HepG2 (cell line): ENCODE results near the gene GNG4. TPM values are rescaled to one million over a fixed set of nuclear protein-coding genes. Genes with fewer than 3 reads are reported as not detected.

Experiments used
- ARNT2 ChIP-seq: sonication (generic); formaldehyde crosslinking; IDR thresholded peaks from 2 replicates; pipeline ENCODE4 v1.8.0; 2022; ENCODE audit warnings: mild to moderate bottlenecking, low read depth, missing genetic modification reagents, moderate library complexity
- ATM ChIP-seq: fragments of 450-650 bp; IDR thresholded peaks from 2 replicates; pipeline ENCODE4 v1.7.1; 2017; ENCODE audit warnings: mild to moderate bottlenecking, borderline replicate concordance
- CENPT ChIP-seq: sonication (generic); formaldehyde crosslinking; IDR thresholded peaks from 2 replicates; pipeline ENCODE4 v1.8.0; 2022; ENCODE audit warnings: low read depth, mild to moderate bottlenecking, moderate library complexity, missing genetic modification reagents
- DNMT3B ChIP-seq: conservative IDR thresholded peaks from 2 replicates; pipeline ENCODE4 v1.6.1; 2016; ENCODE audit warnings: missing biosample characterization, control low read depth
- EP300 ChIP-seq, 3 experiments: sonication (generic) in 1 of 3; formaldehyde crosslinking in 1 of 3; IDR thresholded peaks; 2 replicates each; pipeline versions ENCODE4 v1.5.1 to v1.6.1; 2011 to 2020; ENCODE audit warnings: low read depth in 2 of 3, low read length in 2 of 3, borderline replicate concordance in 1 of 3, improper control_type of control experiment in 1 of 3, mild to moderate bottlenecking in 1 of 3, missing genetic modification reagents in 1 of 3, moderate library complexity in 1 of 3
- GTF2F1 ChIP-seq: fragments of 150-350 bp; IDR thresholded peaks from 2 replicates; pipeline ENCODE4 v1.6.1; 2014; ENCODE audit warnings: low read length
- HNRNPLL ChIP-seq: fragments of 200-400 bp; formaldehyde crosslinking; IDR thresholded peaks from 2 replicates; pipeline ENCODE4 v1.6.1; 2017; ENCODE audit warnings: mild to moderate bottlenecking, low read depth, low read length; ENCODE audit not compliant: poor library complexity, severe bottlenecking
- KAT2B ChIP-seq: fragments of 150-350 bp; IDR thresholded peaks from 2 replicates; pipeline ENCODE4 v1.6.1; 2014; ENCODE audit warnings: low read depth, low read length, borderline replicate concordance
- KAT7 ChIP-seq: IDR thresholded peaks from 2 replicates; pipeline ENCODE4 v1.6.1; 2018; ENCODE audit warnings: borderline replicate concordance, missing compliant biosample characterization
- KAT8 ChIP-seq: IDR thresholded peaks from 2 replicates; pipeline ENCODE4 v1.6.1; 2016; ENCODE audit warnings: missing genetic modification reagents, missing compliant biosample characterization
- KLF12 ChIP-seq: sonication (generic); formaldehyde crosslinking; IDR thresholded peaks from 2 replicates; pipeline ENCODE4 v1.4.0; 2020; ENCODE audit warnings: missing genetic modification reagents, borderline replicate concordance
- ONECUT2 ChIP-seq: sonication (generic); formaldehyde crosslinking; IDR thresholded peaks from 2 replicates; pipeline ENCODE4 v1.4.0; 2020; ENCODE audit warnings: missing genetic modification reagents
- PHF20 ChIP-seq: sonication (generic); formaldehyde crosslinking; IDR thresholded peaks from 2 replicates; pipeline ENCODE4 v1.5.0; 2020; ENCODE audit warnings: mild to moderate bottlenecking, missing genetic modification reagents
- POLR2G ChIP-seq: fragments of 200-400 bp; formaldehyde crosslinking; IDR thresholded peaks from 2 replicates; pipeline ENCODE4 v1.6.1; 2018; ENCODE audit warnings: mild to moderate bottlenecking, low read depth, low read length, moderate library complexity
- SMARCE1 ChIP-seq: fragments of 450-650 bp; IDR thresholded peaks from 2 replicates; pipeline ENCODE4 v1.6.1; 2017; ENCODE audit warnings: borderline replicate concordance
- TBL1XR1 ChIP-seq: fragments of 150-350 bp; IDR thresholded peaks from 2 replicates; pipeline ENCODE4 v1.6.1; 2014; ENCODE audit warnings: borderline replicate concordance, low read length; ENCODE audit not compliant: partially characterized antibody
- TGIF2 ChIP-seq: IDR thresholded peaks from 2 replicates; pipeline ENCODE4 v1.6.1; 2016; ENCODE audit warnings: control low read depth, missing compliant biosample characterization
- TOE1 ChIP-seq: sonication (generic); formaldehyde crosslinking; IDR thresholded peaks from 2 replicates; pipeline ENCODE4 v1.4.0; 2020; ENCODE audit warnings: mild to moderate bottlenecking, missing genetic modification reagents
- ZNF253 ChIP-seq: sonication (generic); formaldehyde crosslinking; IDR thresholded peaks from 2 replicates; pipeline ENCODE4 v1.8.0; 2022; ENCODE audit warnings: mild to moderate bottlenecking, missing genetic modification reagents, borderline replicate concordance
- ZNF570 ChIP-seq: sonication (generic); formaldehyde crosslinking; IDR thresholded peaks from 2 replicates; pipeline ENCODE4 v1.4.0; 2020; ENCODE audit warnings: mild to moderate bottlenecking, missing genetic modification reagents, borderline replicate concordance
- ZNF605 ChIP-seq: sonication (generic); formaldehyde crosslinking; IDR thresholded peaks from 2 replicates; pipeline ENCODE4 v1.8.0; 2022; ENCODE audit warnings: mild to moderate bottlenecking, missing genetic modification reagents
- ZNF672 ChIP-seq: sonication (generic); formaldehyde crosslinking; IDR thresholded peaks from 2 replicates; pipeline ENCODE4 v1.8.1; 2022; ENCODE audit warnings: missing genetic modification reagents
- ZNF703 ChIP-seq: sonication (generic); formaldehyde crosslinking; IDR thresholded peaks from 2 replicates; pipeline ENCODE4 v1.5.1; 2020; ENCODE audit warnings: missing genetic modification reagents, mild to moderate bottlenecking, moderate library complexity, borderline replicate concordance
- ZNF780A ChIP-seq: sonication (generic); formaldehyde crosslinking; IDR thresholded peaks from 2 replicates; pipeline ENCODE4 v1.8.0; 2022; ENCODE audit warnings: mild to moderate bottlenecking, missing genetic modification reagents, moderate library complexity
- ZNF790 ChIP-seq: sonication (generic); formaldehyde crosslinking; IDR thresholded peaks from 2 replicates; pipeline ENCODE4 v1.8.0; 2022; ENCODE audit warnings: missing genetic modification reagents, mild to moderate bottlenecking, borderline replicate concordance
- polyA plus RNA-seq, 8 experiments: library from polyadenylated mRNA; depleted of rRNA in 3 of 8; stranded (reverse) in 7 of 8; unstranded in 1 of 8; fragments of >200 nt; fragmentation: Illumina TruSeq in 4 of 8; extraction: Trizol in 4 of 8; gene quantifications; 2 replicates each; pipeline versions ENCODE4 v1.2.1 to v1.2.3, GENCODE V29; 2011 to 2016; ENCODE audit warnings: low read depth in 4 of 8, missing spikeins in 1 of 8, mixed read lengths in 1 of 8; ENCODE audit not compliant: insufficient read depth in 1 of 8
- total RNA-seq, 5 experiments: library from RNA; depleted of rRNA; stranded (reverse); fragments of >200 nt; fragmentation: Illumina TruSeq; extraction: Trizol; gene quantifications; 2 replicates each; pipeline ENCODE4 v1.2.3, GENCODE V29; 2016; ENCODE audit warnings: low read depth in 1 of 5
- TF ChIP-seq, protein P1 (sequence below): sonication (generic); formaldehyde crosslinking; IDR thresholded peaks from 2 replicates; pipeline ENCODE4 v1.5.0; 2020; ENCODE audit warnings: mild to moderate bottlenecking, missing genetic modification reagents, borderline replicate concordance
- TF ChIP-seq, protein P2 (sequence below): sonication (generic); formaldehyde crosslinking; IDR thresholded peaks from 2 replicates; pipeline ENCODE4 v1.4.0; 2020; ENCODE audit warnings: missing genetic modification reagents
- TF ChIP-seq, protein P3 (sequence below): sonication (generic); formaldehyde crosslinking; IDR thresholded peaks from 2 replicates; pipeline ENCODE4 v1.5.0; 2020; ENCODE audit warnings: missing genetic modification reagents, mild to moderate bottlenecking, borderline replicate concordance

The GNG4 gene
- total and polyA plus RNA-seq, 2 of the 13 experiments (the other 11 are each of a cell fraction or from before 2014, with no cell fraction given) = 27.1 to 69.5 TPM

DNA sequence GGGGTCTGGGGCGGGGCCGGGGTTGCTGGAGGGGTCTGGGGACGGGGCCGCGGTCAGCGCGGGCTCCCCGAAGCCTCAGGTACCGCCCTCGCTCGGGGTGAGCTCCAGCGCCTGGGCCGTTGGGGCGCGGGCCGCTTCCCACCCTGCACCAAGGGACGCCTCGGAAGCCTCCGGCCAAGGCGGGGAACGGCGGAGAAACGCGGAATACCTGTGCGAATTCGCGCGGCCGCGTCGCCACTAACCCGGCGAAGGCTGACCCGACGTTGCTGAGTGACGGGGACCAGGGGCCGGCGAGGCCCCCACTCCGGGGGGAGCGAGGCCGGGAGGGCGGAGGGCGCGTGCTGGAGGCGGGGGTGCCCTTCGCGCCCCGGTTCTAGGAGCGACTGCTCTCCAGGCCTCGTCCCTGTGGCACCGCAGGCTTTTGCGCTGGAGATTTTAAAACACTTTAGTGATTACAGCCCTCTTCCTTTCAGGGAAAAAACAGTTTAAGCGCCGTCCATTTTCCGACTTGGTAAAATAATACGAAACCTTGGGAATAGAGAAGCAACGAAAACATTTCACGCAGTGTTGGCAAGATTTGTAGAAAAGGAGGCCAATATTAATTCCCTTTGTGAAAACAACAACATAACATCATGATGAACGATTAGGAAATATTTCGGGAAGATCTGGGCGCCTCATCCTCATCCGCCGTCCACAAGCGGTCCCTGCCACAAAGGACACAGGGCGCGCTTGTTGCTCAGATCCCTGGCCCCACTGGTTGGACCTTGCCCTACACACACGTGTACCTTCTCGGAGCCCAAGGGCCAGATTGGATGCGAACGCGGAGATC lies 971 bp upstream of the GNG4 start (continued):
- TF ChIP-seq ZNF570 (CRISPR knock-in tag) (no peak), KLF12 (no peak), KAT2B (no peak), ARNT2 (CRISPR knock-in tag) (peak; percentile 77), ZNF253 (CRISPR knock-in tag) (0 out of 2 replicates have a peak, but pooled peaks have one; percentile 22), GTF2F1 (no peak), TBL1XR1 (no peak), POLR2G (peak; percentile 97), TGIF2 (CRISPR knock-in tag) (no peak), SMARCE1 (no peak), ZNF703 (CRISPR knock-in tag) (0 out of 2 replicates have a peak, but pooled peaks have one; percentile 14), DNMT3B (CRISPR knock-in tag) (no peak), KAT8 (peak; percentile 87), ZNF672 (CRISPR knock-in tag) (no peak), PHF20 (no peak; the same call in 1 of the 2 replicates), KAT7 (peak; percentile 81; the same call in 1 of the 2 replicates), TOE1 (CRISPR knock-in tag) (0 out of 2 replicates have a peak, but pooled peaks have one; percentile 52), ONECUT2 (no peak; the same call in 1 of the 2 replicates), HNRNPLL (peak; percentile 29), ZNF605 (CRISPR knock-in tag) (peak; percentile 93), CENPT (CRISPR knock-in tag) (no peak), ZNF780A (CRISPR knock-in tag) (0 out of 2 replicates have a peak, but pooled peaks have one; percentile 32), ATM (no peak), EP300 (IDR thresholded peaks at IDR 0.05; ENCODE audit: low read depth in 2 of 2, low read length in 2 of 2) (peak; percentile 69 to 79), EP300 (CRISPR knock-in tag; IDR thresholded peaks at IDR 0.05; ENCODE audit: borderline replicate concordance) (peak; percentile 69), ZNF790 (CRISPR knock-in tag) (no peak; the same call in 1 of the 2 replicates)
- TF ChIP-seq, protein P1, sequence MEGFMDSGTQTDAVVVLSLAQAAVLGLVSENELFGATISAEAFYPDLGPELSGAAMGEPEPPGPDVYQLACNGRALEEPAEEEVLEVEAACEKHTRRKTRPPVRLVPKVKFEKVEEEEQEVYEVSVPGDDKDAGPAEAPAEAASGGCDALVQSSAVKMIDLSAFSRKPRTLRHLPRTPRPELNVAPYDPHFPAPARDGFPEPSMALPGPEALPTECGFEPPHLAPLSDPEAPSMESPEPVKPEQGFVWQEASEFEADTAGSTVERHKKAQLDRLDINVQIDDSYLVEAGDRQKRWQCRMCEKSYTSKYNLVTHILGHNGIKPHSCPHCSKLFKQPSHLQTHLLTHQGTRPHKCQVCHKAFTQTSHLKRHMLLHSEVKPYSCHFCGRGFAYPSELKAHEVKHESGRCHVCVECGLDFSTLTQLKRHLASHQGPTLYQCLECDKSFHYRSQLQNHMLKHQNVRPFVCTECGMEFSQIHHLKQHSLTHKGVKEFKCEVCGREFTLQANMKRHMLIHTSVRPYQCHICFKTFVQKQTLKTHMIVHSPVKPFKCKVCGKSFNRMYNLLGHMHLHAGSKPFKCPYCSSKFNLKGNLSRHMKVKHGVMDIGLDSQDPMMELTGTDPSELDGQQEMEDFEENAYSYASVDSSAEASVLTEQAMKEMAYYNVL (CRISPR knock-in tag) = 0 out of 2 replicates have a peak, but pooled peaks have one; percentile 36
- TF ChIP-seq, protein P2, sequence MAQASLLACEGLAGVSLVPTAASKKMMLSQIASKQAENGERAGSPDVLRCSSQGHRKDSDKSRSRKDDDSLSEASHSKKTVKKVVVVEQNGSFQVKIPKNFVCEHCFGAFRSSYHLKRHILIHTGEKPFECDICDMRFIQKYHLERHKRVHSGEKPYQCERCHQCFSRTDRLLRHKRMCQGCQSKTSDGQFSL (CRISPR knock-in tag) = no peak
- TF ChIP-seq, protein P3, sequence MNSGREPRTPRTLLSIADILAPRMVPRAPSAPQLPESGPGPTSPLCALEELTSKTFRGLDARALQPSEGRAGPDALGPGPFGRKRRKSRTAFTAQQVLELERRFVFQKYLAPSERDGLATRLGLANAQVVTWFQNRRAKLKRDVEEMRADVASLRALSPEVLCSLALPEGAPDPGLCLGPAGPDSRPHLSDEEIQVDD (CRISPR knock-in tag) = peak; percentile 71
